HepG2 (cell line): Measurements from ENCODE around the gene CEBPA. TPM values are rescaled to one million over a fixed set of nuclear protein-coding genes. Genes with fewer than 3 reads are reported as not detected.

Experiments used
- ATAC-seq: fragments of 200-7000 bp; cut with Tn5 transposase; 3 replicates; pipeline ENCODE4 v1.9.1; 2020; ENCODE audit warnings: mild to moderate bottlenecking, moderate library complexity
- BruUV-seq: library from RNA; stranded (reverse); fragments of 400-500 nt; replicated peaks from 2 replicates; lab custom pipeline; 2021; lab: Mats Ljungman, UMichigan
- CTCF ChIA-PET: fragments of 300-600 bp; formaldehyde crosslinking; extraction: SDS; loops from one replicate; lab custom pipeline; 2021; ENCODE audit warnings: low total read pairs, inconsistent platforms, low intra/inter-chr PET ratio; lab: Yijun Ruan, JAX
- POLR2A ChIA-PET: fragments of 350-600 bp; sonication (Branson Sonifier 250); formaldehyde crosslinking; loops from one replicate; lab custom pipeline; 2020; ENCODE audit warnings: antibody characterized with exemption, inconsistent platforms; lab: Yijun Ruan, JAX
- DNase-seq: peaks from one replicate; pipeline ENCODE4 v3.0.0-alpha.2; 2015; ENCODE audit warnings: low spot score
- FAIRE-seq: peaks from 3 replicates; lab custom pipeline; 2011; peaks lifted over from hg19 to GRCh38; lab: Jason Lieb, UNC
- H2AFZ ChIP-seq: one replicate; pipeline ENCODE4 v1.6.1; 2011; ENCODE audit warnings: low read length, inconsistent platforms
- H3K27ac ChIP-seq: fragments of 300-600 bp; 3 replicates; pipeline ENCODE4 v1.8.0; 2011; ENCODE audit warnings: mixed run types, mild to moderate bottlenecking, mixed read lengths, low read length, inconsistent platforms; ENCODE audit not compliant: insufficient read depth; ENCODE audit errors: extremely low read length
- H3K27me3 ChIP-seq, 2 experiments: fragments of 200-600 bp in 1 of 2; 2 replicates in 1 of 2; 3 replicates in 1 of 2; pipeline versions ENCODE4 v1.6.0 to v1.8.0; 2011; ENCODE audit warnings: low read length in 2 of 2, mild to moderate bottlenecking in 2 of 2, moderate library complexity in 2 of 2, inconsistent platforms in 1 of 2; ENCODE audit not compliant: insufficient read depth in 2 of 2, control insufficient read depth in 1 of 2
- H3K36me3 ChIP-seq, 2 experiments: fragments of 200-600 bp in 1 of 2; replicated peaks in 1 of 2; 2 replicates in 1 of 2; 3 replicates in 1 of 2; pipeline versions ENCODE4 v1.5.1 to v1.8.0; 2011; ENCODE audit warnings: low read length in 2 of 2, inconsistent platforms in 1 of 2; ENCODE audit not compliant: insufficient read depth in 2 of 2, control insufficient read depth in 1 of 2
- H3K4me1 ChIP-seq: 2 replicates; pipeline ENCODE4 v1.5.1; 2012; ENCODE audit warnings: low read length, inconsistent platforms; ENCODE audit not compliant: insufficient read depth
- H3K4me2 ChIP-seq: 2 replicates; pipeline ENCODE4 v1.6.0; 2011; ENCODE audit warnings: low read depth, low read length, inconsistent platforms
- H3K4me3 ChIP-seq, 3 experiments: fragments of 200-600 bp in 1 of 3; sonication (generic), shearing (Covaris generic) in 1 of 3; replicated peaks in 1 of 3; 2 replicates each; pipeline ENCODE4 v1.5.1; 2011 to 2016; ENCODE audit warnings: low read length in 3 of 3, inconsistent platforms in 2 of 3, low read depth in 2 of 3, mild to moderate bottlenecking in 2 of 3, control low read depth in 1 of 3, mixed read lengths in 1 of 3; ENCODE audit not compliant: insufficient read depth in 1 of 3
- H3K79me2 ChIP-seq: one replicate; pipeline ENCODE4 v1.6.1; 2011; ENCODE audit warnings: low read length, inconsistent platforms; ENCODE audit not compliant: insufficient read depth
- H3K9ac ChIP-seq: 2 replicates; pipeline ENCODE4 v1.6.0; 2011; ENCODE audit warnings: mild to moderate bottlenecking, low read depth, low read length, inconsistent platforms; ENCODE audit not compliant: insufficient read depth
- H3K9me3 ChIP-seq: 2 replicates; pipeline ENCODE4 v1.5.1; 2012; ENCODE audit warnings: mild to moderate bottlenecking, low read length
- H4K20me1 ChIP-seq: 2 replicates; pipeline ENCODE4 v1.6.0; 2011; ENCODE audit warnings: inconsistent platforms, mild to moderate bottlenecking, low read length, moderate library complexity; ENCODE audit not compliant: insufficient read depth
- ETV6 ChIP-seq: sonication (generic); formaldehyde crosslinking; conservative IDR thresholded peaks from 2 replicates; pipeline ENCODE4 v1.4.0; 2020; ENCODE audit warnings: missing genetic modification reagents
- HNF1A ChIP-seq, 2 experiments: sonication (generic) in 1 of 2; formaldehyde crosslinking in 1 of 2; IDR thresholded peaks; 2 replicates each; pipeline versions ENCODE4 v1.4.0 to v1.6.1; 2016 to 2020; ENCODE audit warnings: borderline replicate concordance in 1 of 2, low read depth in 1 of 2, mild to moderate bottlenecking in 1 of 2, missing genetic modification reagents in 1 of 2
- RAD21 ChIP-seq: fragments of 450-650 bp; formaldehyde crosslinking; IDR thresholded peaks from 2 replicates; pipeline ENCODE4 v1.5.0; 2020; ENCODE audit warnings: mild to moderate bottlenecking
- STAT5B ChIP-seq: sonication (generic); formaldehyde crosslinking; IDR thresholded peaks from 2 replicates; pipeline ENCODE4 v1.4.0; 2020; ENCODE audit warnings: missing genetic modification reagents
- ZNF468 ChIP-seq: sonication (generic); formaldehyde crosslinking; IDR thresholded peaks from 2 replicates; pipeline ENCODE4 v1.8.0; 2022; ENCODE audit warnings: mild to moderate bottlenecking, moderate library complexity, missing genetic modification reagents
- WGBS: methylation state at CpG from one replicate; pipeline ENCODE4 v1.1.6; 2017; ENCODE audit warnings: low lambda C conversion rate; 5-methylcytosine and 5-hydroxymethylcytosine counted together
- in situ Hi-C: cut with HindIII; loops from 2 replicates; pipeline ENCODE4 v1.10.0; 2017; ENCODE audit warnings: low pct_unique_long_range_greater_than_20kb; ENCODE audit not compliant: extremely low pct_ligation_motif_present
- intact Hi-C: fragments of 100-400 bp; cut with micrococcal nuclease; formaldehyde crosslinking; loops from one replicate; pipeline ENCODE4 v1.10.0; 2022; ENCODE audit not compliant: unreplicated experiment
- polyA plus RNA-seq, 8 experiments: library from polyadenylated mRNA; depleted of rRNA in 3 of 8; stranded (reverse) in 7 of 8; unstranded in 1 of 8; fragments of >200 nt; fragmentation: Illumina TruSeq in 4 of 8; extraction: Trizol in 4 of 8; gene quantifications; 2 replicates each; pipeline versions ENCODE4 v1.2.1 to v1.2.3, GENCODE V29; 2011 to 2016; ENCODE audit warnings: low read depth in 4 of 8, missing spikeins in 1 of 8, mixed read lengths in 1 of 8; ENCODE audit not compliant: insufficient read depth in 1 of 8
- total RNA-seq, 5 experiments: library from RNA; depleted of rRNA; stranded (reverse); fragments of >200 nt; fragmentation: Illumina TruSeq; extraction: Trizol; gene quantifications; 2 replicates each; pipeline ENCODE4 v1.2.3, GENCODE V29; 2016; ENCODE audit warnings: low read depth in 1 of 5
- TF ChIP-seq, protein P1 (sequence below), 2 experiments: fragments of 450-650 bp in 1 of 2; sonication (generic) in 1 of 2; formaldehyde crosslinking in 1 of 2; IDR thresholded peaks; 2 replicates each; pipeline versions ENCODE4 v1.6.1 to v1.8.0; 2016 to 2022; ENCODE audit warnings: antibody characterized with exemption in 1 of 2, mild to moderate bottlenecking in 1 of 2, missing genetic modification reagents in 1 of 2
- TF ChIP-seq, protein P2 (sequence below): sonication (generic); formaldehyde crosslinking; IDR thresholded peaks from 2 replicates; pipeline ENCODE4 v1.5.0; 2020; ENCODE audit warnings: missing genetic modification reagents

CEBPA gene
- total and polyA plus RNA-seq, 2 of the 13 experiments (the other 11 are each of a cell fraction or from before 2014, with no cell fraction given): 24.8 to 103 TPM

- in situ Hi-C loops: no loop called here
- ChIA-PET CTCF (no interaction called here), POLR2A (interaction anchor here (0.9 to 2.3 kb wide), 3 partner anchors 22 to 32 kb away, joined by 3 to 7 read pairs (median 4); no protein-coding TSS in a partner anchor)
- Histone ChIP-seq H3K4me1 (peaks cover 78% of the 10 kb centered on the region), H2AFZ (no peak overlapping the region), H3K27ac (no peak overlapping the region), H3K4me2 (no peak overlapping the region), H3K79me2 (no peaks in the 10 kb centered on the region), H3K27me3 (no peaks in the 10 kb centered on the region)
- no peak for ATAC-seq
- no peak for FAIRE-seq
- TF ChIP-seq RAD21 (CRISPR knock-in tag) (no peak), HNF1A (IDR thresholded peaks at IDR 0.05; ENCODE audit: low read depth) (no peak), HNF1A (CRISPR knock-in tag; IDR thresholded peaks at IDR 0.05; ENCODE audit: borderline replicate concordance) (no peak), ETV6 (CRISPR knock-in tag) (no peak), STAT5B (no peak), ZNF468 (CRISPR knock-in tag) (no peak)
- TF ChIP-seq, protein P1, sequence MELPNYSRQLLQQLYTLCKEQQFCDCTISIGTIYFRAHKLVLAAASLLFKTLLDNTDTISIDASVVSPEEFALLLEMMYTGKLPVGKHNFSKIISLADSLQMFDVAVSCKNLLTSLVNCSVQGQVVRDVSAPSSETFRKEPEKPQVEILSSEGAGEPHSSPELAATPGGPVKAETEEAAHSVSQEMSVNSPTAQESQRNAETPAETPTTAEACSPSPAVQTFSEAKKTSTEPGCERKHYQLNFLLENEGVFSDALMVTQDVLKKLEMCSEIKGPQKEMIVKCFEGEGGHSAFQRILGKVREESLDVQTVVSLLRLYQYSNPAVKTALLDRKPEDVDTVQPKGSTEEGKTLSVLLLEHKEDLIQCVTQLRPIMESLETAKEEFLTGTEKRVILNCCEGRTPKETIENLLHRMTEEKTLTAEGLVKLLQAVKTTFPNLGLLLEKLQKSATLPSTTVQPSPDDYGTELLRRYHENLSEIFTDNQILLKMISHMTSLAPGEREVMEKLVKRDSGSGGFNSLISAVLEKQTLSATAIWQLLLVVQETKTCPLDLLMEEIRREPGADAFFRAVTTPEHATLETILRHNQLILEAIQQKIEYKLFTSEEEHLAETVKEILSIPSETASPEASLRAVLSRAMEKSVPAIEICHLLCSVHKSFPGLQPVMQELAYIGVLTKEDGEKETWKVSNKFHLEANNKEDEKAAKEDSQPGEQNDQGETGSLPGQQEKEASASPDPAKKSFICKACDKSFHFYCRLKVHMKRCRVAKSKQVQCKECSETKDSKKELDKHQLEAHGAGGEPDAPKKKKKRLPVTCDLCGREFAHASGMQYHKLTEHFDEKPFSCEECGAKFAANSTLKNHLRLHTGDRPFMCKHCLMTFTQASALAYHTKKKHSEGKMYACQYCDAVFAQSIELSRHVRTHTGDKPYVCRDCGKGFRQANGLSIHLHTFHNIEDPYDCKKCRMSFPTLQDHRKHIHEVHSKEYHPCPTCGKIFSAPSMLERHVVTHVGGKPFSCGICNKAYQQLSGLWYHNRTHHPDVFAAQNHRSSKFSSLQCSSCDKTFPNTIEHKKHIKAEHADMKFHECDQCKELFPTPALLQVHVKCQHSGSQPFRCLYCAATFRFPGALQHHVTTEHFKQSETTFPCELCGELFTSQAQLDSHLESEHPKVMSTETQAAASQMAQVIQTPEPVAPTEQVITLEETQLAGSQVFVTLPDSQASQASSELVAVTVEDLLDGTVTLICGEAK (IDR thresholded peaks at IDR 0.05): peak; percentile 44; the same call in 1 of the 2 replicates
- TF ChIP-seq, protein P1 (CRISPR knock-in tag; IDR thresholded peaks at IDR 0.05): peak; percentile 96
- TF ChIP-seq, protein P2, sequence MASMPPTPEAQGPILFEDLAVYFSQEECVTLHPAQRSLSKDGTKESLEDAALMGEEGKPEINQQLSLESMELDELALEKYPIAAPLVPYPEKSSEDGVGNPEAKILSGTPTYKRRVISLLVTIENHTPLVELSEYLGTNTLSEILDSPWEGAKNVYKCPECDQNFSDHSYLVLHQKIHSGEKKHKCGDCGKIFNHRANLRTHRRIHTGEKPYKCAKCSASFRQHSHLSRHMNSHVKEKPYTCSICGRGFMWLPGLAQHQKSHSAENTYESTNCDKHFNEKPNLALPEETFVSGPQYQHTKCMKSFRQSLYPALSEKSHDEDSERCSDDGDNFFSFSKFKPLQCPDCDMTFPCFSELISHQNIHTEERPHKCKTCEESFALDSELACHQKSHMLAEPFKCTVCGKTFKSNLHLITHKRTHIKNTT: no peak
- TF ChIP-seq, all 625 proteins: peak for 1
- no peaks in the 10 kb centered on the region for H3K36me3 ChIP-seq
- H3K9ac ChIP-seq: no peak overlapping the region
- no TSS peak for BruUV-seq
- H3K9me3 ChIP-seq: no peaks in the 10 kb centered on the region
- no peak for DNase-seq
- no peaks in the 10 kb centered on the region for H4K20me1 ChIP-seq
- 89% methylated on average over 10 of the region's 12 CpGs for WGBS
- H3K4me3 ChIP-seq: no peak overlapping the region
- intact Hi-C loops: no loop called here
Measured at GRCh38 chr19:33271246-33272021, 30.9 kb downstream of the CEBPA start.
